ENCODE results near the gene LHPP.

- TF ChIP-seq CTCF (conservative IDR thresholded peaks at IDR 0.05; ENCODE audit: low read depth, low read length) (no peak), EZH2 (IDR thresholded peaks at IDR 0.05; ENCODE audit: low read length, unreplicated experiment) (no peak)
Measured at GRCh38 chr10:124569623-124570470, 108.2 kb downstream of the LHPP start.
